Choroid plexus epithelial cell (primary cell): ENCODE measurements around the gene PCDHB13.
"Not testable (repeated sequence)": the region's sequence is repeated elsewhere in the genome, so short reads cannot be mapped to it uniquely, and the experiment has no call there.

ENCODE experiments used
- DNase-seq: peaks from one replicate; pipeline ENCODE4 v3.0.0-alpha.2; 2010; ENCODE audit warnings: low read depth
- H3K4me3 ChIP-seq: 2 replicates; pipeline ENCODE4 v1.5.1; 2011; ENCODE audit warnings: low read depth, mild to moderate bottlenecking, control low read depth, low read length, moderate library complexity
- CTCF ChIP-seq: conservative IDR thresholded peaks from 2 replicates; pipeline ENCODE4 v1.5.1; 2011; ENCODE audit warnings: low read depth, mild to moderate bottlenecking, control low read depth, inconsistent platforms, low read length, moderate library complexity

PCDHB13 gene

GRCh38 chr5:141236516-141237313 lies 23.0 kb downstream of the PCDHB13 start:
- no peak overlapping the region for H3K4me3 ChIP-seq

DNA sequence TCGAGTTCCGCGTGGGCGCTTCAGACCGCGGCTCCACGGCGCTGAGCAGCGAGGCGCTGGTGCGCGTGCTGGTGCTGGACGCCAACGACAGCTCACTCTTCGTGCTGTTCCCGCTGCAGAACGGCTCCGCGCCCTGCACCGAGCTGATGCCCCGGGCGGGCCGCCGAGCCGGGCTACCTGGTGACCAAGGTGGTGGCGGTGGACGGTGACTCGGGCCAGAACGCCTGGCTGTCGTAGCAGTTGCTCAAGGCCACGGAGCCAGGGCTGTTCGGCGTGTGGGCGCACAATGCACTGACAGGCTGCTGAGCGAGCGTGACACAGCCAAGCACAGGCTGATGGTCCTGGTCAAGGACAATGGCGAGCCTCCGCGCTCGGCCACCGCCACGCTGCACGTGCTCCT lies 27.8 kb downstream of the PCDHB13 start:
- no peak for DNase-seq
- H3K4me3 ChIP-seq = no peak overlapping the region
- TF ChIP-seq CTCF = no peak

More at GRCh38 chr5:141236516-141237313, 23.0 kb downstream of the PCDHB13 start:
- no peak for DNase-seq
- TF ChIP-seq CTCF = no peak

GRCh38 chr5:141245250-141245717 lies 31.6 kb downstream of the PCDHB13 start, which contains the start of gene PCDHB15:
Gene PCDHB15 (plus strand): TSS chr5:141245395. CDS start chr5:141245579, 184 bp downstream.
- H3K4me3 ChIP-seq = no peak within 1 kb of the TSS
- no peak for DNase-seq
- TF ChIP-seq CTCF = no peak

GRCh38 chr5:141246971-141247370 lies 33.3 kb downstream of the PCDHB13 start:
- H3K4me3 ChIP-seq, DNase-seq: not testable (repeated sequence)

GRCh38 chr5:141247434-141247833 lies 33.7 kb downstream of the PCDHB13 start:
- H3K4me3 ChIP-seq, DNase-seq: not testable (repeated sequence)

DNA sequence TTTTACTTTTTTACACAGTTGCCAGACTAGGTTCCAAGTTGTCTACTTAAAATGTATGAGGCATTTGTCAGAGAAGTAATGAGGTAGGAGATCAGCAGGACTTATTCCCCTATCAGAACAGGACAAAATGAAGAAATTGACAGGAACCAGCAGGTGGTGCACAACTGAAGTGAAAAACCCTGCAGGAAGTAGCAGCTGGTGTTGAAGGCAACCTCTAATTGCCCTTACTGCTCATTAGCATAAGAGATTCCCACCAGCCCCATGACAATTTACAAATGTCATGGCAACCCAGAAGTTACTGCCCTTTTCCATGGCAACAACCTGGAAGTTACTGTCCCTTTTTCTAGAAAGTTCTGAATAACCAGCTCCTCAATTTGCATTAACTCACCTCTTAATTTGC lies 36.9 kb downstream of the PCDHB13 start:
- DNase-seq = no peak
- TF ChIP-seq CTCF = no peak
- H3K4me3 ChIP-seq = no peak overlapping the region

GRCh38 chr5:141258464-141258863 lies 44.7 kb downstream of the PCDHB13 start:
- TF ChIP-seq CTCF = no peak
- H3K4me3 ChIP-seq = no peak overlapping the region
- DNase-seq = no peak

GRCh38 chr5:141258948-141259347 lies 45.2 kb downstream of the PCDHB13 start:
- DNase-seq = no peak
- no peak overlapping the region for H3K4me3 ChIP-seq
- no peak for TF ChIP-seq CTCF
